NCI-H526 (cell line): ENCODE measurements around the gene CASZ1.

ENCODE experiments used
- DNase-seq, 2 experiments: peaks; one replicate each; lab custom pipeline; 2025; lab: John Stamatoyannopoulos, UW

CASZ1 gene

GRCh38 chr1:10685808-10686403 lies 110.5 kb downstream of the CASZ1 start:
- peak in 1 of 2 experiments; percentile 49 for DNase-seq

GRCh38 chr1:10685196-10685807 lies 111.1 kb downstream of the CASZ1 start:
- no peak for DNase-seq

GRCh38 chr1:10684221-10684620 lies 112.2 kb downstream of the CASZ1 start:
- DNase-seq = no peak

DNA sequence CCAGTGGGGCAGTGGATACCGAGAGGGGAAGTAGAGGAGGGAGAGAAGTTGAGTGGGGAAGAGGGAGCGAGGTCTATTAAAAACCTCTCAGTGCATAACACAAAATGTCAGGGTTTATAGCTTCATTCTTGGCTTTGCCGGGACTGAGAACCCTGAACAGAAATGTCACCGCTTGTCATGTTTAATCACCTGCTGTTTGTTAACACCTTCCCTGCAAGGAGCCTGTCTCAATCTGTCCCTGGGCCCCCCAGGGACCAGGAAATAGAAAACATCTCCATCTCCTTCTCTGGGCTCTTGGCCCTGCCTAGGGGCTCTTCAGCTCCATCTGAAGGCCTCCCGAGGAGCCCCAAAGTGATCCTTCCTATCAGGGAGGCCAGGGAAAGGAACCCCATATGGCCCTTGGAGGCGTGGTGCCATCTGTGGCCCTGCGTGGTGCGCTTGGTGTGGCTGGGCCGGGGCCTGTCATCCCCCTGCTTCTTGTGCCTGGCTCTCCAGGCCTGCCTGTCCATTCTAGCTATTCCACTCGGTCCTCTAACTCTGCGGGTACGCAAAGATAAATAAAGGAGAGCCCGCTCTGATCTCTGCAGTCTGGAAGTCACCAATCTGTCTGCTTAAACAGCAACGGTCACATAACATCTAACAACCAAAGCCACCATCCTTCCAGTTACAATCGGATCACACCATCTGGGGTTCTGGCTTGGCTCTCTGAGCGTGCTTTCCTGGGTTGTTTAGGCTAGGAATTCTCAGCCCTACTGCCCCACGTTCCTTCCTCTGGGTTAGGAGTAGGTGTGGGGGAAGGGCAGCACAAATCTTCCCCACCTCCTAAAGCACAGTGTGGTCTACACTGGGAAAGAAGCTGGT lies 113.8 kb downstream of the CASZ1 start:
- peak in 1 of 2 experiments; percentile 43 for DNase-seq

GRCh38 chr1:10682108-10682445 lies 114.4 kb downstream of the CASZ1 start:
- DNase-seq = no peak

GRCh38 chr1:10681296-10682107 lies 114.9 kb downstream of the CASZ1 start:
- DNase-seq = no peak

GRCh38 chr1:10680487-10680886 lies 116.0 kb downstream of the CASZ1 start:
- no peak for DNase-seq

DNA sequence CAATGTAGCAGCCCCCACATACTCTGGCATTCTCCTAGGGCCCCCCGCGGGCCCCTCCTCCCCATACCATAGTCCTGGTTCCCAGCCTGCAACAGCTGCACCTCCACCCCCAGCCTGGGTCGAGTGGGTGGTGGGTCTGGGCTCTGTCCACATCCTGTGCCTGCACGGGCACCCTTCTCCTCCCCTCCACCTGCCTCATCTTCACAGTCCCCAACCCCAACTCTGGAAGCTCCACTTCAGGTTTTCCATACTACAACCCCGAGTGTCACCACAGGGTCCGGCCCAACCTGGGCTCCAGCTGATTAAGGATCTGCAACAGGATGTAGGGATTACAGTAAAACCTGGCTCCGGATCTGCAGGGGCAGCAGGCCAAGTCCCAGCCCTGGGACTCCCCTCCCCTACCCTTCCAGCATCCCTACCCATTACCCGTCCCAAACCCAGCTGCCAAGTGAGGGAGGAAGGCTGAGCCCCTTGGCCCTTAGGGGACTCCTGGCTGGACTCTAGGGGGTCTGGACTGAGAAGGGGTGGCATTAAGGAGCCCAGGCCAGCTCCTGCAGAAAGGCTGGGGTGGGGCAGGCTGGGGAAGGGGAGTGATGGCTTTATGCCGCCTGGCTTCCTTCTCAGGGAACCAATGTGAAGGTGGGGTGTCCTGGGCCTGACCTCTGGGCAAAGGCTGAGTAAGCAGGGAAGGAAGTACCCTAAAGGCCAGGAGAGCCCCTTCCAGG lies 116.8 kb downstream of the CASZ1 start:
- peak; percentile 83 to 89 for DNase-seq

DNA sequence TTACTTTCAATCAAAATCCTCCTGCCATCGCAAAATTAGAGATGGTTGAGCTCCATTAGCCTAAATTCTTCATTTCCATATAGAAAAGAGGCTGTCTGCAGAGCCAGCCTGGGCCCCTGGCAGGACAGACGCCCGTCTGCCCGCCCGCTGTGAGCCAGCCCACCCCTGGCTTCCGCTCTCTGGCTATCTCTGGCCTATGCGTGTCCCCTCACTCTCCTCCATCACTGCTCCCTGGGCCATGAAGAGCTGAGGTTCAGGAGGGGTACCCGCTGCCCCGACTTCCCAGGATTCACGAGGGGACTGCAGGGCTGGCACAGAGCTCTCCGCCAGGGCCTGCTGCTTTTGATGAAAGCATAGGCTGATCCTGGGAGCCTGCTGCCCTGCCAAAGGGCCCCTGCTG lies 117.6 kb downstream of the CASZ1 start:
- DNase-seq = no peak

DNA sequence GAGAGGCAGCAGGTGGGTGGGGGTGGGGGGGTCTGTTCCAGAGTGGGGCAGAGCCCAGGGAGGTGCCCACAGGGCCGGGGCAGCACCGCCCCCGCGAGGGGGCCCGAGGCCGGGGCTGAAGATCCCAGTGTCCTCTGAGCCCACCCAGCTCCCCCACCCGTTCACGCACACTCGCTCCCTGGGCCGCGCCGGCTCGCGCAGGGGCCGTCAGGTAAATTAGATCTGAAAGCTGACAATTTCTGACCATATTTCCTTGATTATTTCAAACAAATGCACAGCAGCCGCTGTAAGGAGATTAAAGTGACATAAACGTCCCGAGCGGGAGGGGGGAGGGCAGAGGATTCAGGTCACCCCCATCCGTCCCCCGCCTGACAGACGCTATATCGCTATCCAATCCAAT lies 118.0 kb downstream of the CASZ1 start:
- DNase-seq = no peak

DNA sequence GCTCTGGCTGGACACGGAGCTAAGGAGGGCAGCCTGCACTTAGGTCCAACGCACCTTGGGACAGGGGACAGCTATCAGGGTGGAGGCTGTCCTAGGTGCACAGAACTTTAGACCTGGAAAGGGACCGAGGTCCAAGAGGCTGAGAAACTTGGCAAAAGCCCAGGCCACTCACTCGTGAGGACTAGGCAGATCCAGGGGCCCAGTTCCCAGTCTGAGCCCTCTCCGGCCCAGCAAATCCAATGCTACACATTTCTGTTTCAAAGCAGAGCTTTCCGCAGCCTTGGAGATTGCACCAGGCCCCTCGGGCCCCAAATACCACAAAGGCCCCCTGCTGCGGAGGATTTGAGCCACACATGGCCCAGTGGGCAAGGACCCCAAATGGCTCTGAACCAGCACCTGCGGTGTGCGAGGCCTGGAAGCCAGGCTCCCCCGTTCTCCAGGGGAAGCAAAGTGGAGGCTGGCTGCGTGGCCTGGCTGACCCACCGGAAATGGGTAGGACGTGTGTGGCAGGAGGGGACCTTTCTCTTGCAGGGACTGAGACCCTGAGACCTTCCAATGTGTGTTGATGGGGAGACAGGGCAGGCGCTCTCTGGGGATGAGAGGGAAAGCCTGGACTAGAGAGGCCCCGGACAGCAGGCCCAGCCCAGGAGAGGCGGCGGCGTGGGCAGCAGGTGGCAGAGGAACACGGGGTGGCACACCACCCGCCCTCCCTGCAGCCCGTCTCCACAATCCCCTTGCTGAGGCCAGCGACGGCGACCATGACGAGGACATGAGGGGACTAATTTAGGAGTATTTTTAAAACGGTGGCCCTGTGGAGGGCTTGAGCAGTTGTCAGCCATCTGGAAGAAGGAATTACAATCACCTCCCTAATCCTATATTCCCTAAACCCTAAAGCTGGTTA lies 118.7 kb downstream of the CASZ1 start:
- DNase-seq = no peak

- no peak for DNase-seq
Observed at GRCh38 chr1:10676963-10677362, 119.5 kb downstream of the CASZ1 start.

DNA sequence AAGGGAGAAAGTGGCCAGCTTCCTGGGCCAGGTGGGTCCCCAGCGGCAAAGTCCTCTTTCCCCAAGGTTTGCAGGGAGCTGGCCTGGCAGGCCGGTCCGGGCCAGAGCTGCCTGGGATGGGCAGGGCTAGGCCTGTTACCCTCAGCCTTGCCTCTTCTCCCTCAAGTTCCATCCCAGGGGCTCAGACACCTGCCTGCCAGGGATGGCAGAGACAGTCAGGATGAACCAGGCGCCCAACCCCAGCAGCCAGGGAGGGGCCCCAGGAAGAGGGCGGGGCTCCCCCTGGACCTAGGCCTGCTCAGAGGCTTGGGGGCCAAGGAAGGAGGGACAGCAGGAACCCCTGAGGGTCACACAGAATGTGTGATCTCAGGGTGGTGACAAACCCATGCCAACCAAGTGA lies 120.6 kb downstream of the CASZ1 start:
- peak in 1 of 2 experiments; percentile 46 for DNase-seq

DNA sequence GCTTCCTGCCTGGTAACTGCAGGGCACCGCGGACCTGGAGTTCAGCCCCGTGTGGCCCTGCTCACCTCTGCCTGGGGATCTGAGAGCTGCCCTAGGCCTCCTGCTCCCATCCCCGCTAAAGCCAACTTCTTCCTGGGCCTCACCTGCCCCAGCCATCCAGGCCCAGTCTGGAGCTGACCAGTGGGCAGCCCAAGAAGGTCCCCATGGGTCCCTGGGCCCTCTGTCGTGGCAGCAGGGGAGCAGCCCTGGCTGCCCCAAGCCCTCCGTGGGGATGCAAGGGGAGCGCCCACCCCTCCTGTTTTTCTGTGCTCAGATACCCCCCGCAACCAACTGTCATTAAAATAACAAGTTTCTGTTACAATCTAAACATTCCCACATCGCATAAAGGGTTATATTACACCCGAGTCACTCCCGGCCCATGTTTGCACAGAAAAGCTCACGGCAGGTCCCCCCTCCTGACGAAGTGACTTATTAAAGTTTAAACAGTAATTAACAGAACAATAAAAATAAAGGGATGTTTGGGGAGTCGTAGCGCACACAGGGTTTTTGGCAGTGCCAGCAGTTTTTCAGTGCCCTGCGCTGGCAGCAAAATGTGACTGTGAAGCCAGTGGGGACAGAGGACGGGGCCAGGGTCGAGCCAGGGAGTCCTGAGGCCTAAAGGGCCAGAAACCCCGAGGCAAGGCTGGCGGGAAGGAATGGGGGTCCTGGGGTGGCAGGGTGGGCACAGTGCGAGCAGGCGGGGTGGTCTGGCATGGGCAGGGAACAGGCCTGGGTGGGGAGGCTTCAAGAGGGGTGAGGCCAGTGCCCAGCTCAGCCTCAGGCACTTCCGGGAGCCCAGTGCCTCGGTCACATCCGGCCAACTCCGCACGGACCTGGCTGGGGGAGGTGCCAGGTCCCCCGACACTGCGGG lies 121.5 kb downstream of the CASZ1 start:
- no peak for DNase-seq

DNA sequence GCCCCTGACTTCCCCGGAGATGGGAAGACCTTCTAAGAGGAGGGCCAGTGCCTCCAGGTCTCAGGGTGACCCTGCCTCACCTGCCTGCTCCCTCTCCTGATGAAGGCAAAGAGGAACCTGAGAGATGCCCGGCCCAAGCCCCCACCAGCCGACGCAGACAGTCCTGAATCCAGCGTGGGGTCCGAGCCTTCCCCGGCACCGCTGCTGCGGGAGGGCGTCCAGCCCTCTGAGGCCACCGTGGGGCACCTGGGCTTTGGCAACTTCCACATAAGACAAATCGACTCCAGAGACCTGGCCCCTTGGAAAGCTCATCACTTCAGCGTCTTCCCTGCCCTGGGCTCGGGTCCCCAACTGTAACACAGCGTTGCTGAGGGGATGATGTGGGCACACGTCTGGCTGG lies 122.2 kb downstream of the CASZ1 start:
- no peak for DNase-seq

DNA sequence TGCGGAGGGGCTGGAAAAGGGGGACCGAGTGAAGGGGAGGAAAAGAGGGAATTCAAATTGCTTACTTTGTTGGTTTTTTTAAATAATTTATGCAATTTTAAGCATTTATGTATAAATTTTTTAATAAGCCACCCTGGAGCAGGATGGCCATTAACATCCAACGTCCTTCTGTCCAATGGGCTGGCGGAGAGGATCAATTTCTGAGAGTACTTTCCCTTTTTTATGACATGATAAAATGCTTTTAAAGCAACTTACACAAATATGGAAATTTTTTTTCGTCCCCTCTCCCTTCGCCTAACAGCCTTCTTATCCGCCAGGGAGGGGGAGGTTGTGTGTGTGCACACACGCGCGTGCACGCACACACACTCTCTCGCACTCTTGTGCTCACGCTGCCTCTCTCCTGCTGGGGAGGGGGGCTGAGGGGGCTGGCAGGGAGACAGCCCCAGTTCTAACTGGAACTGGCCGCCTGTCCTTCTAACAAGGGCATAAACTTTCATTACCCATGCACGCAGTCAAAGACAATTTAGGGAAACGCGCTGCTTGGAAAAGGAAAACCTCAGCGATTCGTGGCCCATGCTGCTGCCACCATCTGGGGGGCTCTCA lies 123.2 kb downstream of the CASZ1 start:
- DNase-seq = peak; percentile 51 to 78

- no peak for DNase-seq
Observed at GRCh38 chr1:10672343-10673050, 123.9 kb downstream of the CASZ1 start.

GRCh38 chr1:10671622-10672342 lies 124.7 kb downstream of the CASZ1 start:
- peak in 1 of 2 experiments; percentile 66 for DNase-seq
